GM12875 (cell line): ENCODE data around the gene CCL7.

ENCODE experiments used
- H3K4me3 ChIP-seq: one replicate; pipeline ENCODE4 v1.5.1; 2011; ENCODE audit warnings: low read depth, low read length, control low read depth
- CTCF ChIP-seq: IDR thresholded peaks from 2 replicates; pipeline ENCODE4 v1.5.1; 2011; ENCODE audit warnings: low read depth, mild to moderate bottlenecking, control low read depth, inconsistent platforms, low read length, moderate library complexity, borderline replicate concordance; ENCODE audit not compliant: insufficient read depth

Gene CCL7

GRCh38 chr17:34246446-34246845 lies 23.6 kb upstream of the CCL7 start:
- TF ChIP-seq CTCF: no peak
- no peak overlapping the region for H3K4me3 ChIP-seq

GRCh38 chr17:34246881-34247280 lies 23.1 kb upstream of the CCL7 start:
- H3K4me3 ChIP-seq: no peak overlapping the region
- no peak for TF ChIP-seq CTCF

- H3K4me3 ChIP-seq: no peak overlapping the region
- TF ChIP-seq CTCF: no peak
These were observed 21.5 kb upstream of the CCL7 start for GRCh38 chr17:34248511-34249024.

- no peak overlapping the region for H3K4me3 ChIP-seq
- TF ChIP-seq CTCF: no peak
These were observed 21.0 kb upstream of the CCL7 start for GRCh38 chr17:34249061-34249460.

GRCh38 chr17:34249478-34249877 lies 20.5 kb upstream of the CCL7 start:
- no peak for TF ChIP-seq CTCF
- no peak overlapping the region for H3K4me3 ChIP-seq

GRCh38 chr17:34251186-34251585 lies 18.8 kb upstream of the CCL7 start:
- H3K4me3 ChIP-seq: no peak overlapping the region
- TF ChIP-seq CTCF: no peak

GRCh38 chr17:34252095-34252443 lies 18.0 kb upstream of the CCL7 start:
- no peak for TF ChIP-seq CTCF
- no peak overlapping the region for H3K4me3 ChIP-seq
